ENCODE data around the gene BICD2. TPM values are rescaled to one million over a fixed set of nuclear protein-coding genes. Genes with fewer than 3 reads are reported as not detected.

Gene BICD2
- total and polyA plus RNA-seq, 9 of the 15 experiments (the other 6 are each of a cell fraction or from before 2014, with no cell fraction given): 3.6 to 23.4 (median 11.8) TPM

DNA sequence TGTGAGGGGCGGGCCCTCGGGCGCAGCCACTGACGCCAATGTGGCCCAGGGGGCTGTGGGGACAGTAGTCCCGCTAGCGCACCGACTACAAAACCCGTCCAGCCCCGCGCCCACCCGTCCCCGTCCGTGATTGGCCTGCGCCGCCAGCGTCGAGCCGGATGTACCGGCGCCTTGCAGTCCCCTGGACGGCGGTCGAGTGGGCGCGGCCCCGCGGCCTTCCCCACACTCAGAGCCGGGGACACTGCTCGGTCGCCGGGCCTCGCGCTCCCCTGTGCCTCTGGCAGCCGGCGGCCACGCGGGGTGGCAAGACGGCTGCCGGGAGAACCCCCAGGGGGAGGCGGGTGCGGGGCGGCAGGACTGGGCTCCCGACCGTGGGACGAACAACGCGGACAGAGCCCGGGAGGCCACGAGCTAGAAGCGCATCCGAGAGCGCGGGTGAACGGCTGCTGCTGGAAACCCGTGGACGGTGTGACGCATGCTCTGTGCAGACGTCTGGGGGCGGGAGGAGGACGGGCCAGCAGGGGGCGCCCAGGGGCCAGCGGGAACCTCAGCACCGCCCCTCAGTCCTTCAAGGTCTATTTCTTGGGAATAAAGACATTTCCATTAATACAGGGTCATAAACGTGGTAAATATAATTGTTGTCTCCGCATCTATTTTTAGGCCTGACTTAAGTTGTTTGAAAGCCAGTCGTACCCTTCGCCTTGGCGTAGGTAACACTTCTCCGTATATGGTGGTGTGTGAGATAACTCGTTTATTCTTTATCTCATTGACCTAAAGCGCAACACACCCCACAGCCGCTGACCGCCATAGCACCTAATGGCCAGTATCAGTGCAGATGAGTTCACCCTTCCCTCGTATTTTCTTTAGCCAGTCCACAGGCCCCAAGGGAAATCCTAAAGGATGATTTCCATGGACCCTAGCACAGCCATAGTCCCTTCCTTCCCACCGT lies 629 bp upstream of the BICD2 start (continued):
- peak; percentile 79; the same call in 1 of the 2 replicates for TF ChIP-seq SIN3B (IDR thresholded peaks at IDR 0.05; ENCODE audit: low read depth)
- TF ChIP-seq ARID1B (IDR thresholded peaks at IDR 0.05): peak; percentile 63
- peak; percentile 15 for TF ChIP-seq NEUROD1 (IDR thresholded peaks at IDR 0.05; ENCODE audit: borderline replicate concordance, low read depth, low read length, partially characterized antibody)
- TF ChIP-seq NFE2L1 (tag; IDR thresholded peaks at IDR 0.05; ENCODE audit: borderline replicate concordance, low read depth): no peak
- TF ChIP-seq ELF1 (tag; IDR thresholded peaks at IDR 0.05): peak; percentile 75
- TF ChIP-seq ZNF12 (CRISPR knock-in tag; IDR thresholded peaks at IDR 0.05): 0 out of 2 replicates have a peak, but pooled peaks have one; percentile 45
- TF ChIP-seq NR4A1 (CRISPR knock-in tag; IDR thresholded peaks at IDR 0.05): no peak
- peak; percentile 39; the same call in 1 of the 2 replicates for TF ChIP-seq NR4A1 (tag; IDR thresholded peaks at IDR 0.05)
- peak; percentile 54 to 64; a peak in 3 of 4 replicates for TF ChIP-seq RAD21 (CRISPR knock-in tag; conservative IDR thresholded peaks at IDR 0.05 in 1 of 2, IDR thresholded peaks at IDR 0.05 in 1 of 2)
- TF ChIP-seq, protein P1, sequence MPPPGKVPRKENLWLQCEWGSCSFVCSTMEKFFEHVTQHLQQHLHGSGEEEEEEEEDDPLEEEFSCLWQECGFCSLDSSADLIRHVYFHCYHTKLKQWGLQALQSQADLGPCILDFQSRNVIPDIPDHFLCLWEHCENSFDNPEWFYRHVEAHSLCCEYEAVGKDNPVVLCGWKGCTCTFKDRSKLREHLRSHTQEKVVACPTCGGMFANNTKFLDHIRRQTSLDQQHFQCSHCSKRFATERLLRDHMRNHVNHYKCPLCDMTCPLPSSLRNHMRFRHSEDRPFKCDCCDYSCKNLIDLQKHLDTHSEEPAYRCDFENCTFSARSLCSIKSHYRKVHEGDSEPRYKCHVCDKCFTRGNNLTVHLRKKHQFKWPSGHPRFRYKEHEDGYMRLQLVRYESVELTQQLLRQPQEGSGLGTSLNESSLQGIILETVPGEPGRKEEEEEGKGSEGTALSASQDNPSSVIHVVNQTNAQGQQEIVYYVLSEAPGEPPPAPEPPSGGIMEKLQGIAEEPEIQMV (tag; conservative IDR thresholded peaks at IDR 0.05; ENCODE audit: low read depth): no peak
- TF ChIP-seq CHD2 (IDR thresholded peaks at IDR 0.05; ENCODE audit: low read depth, low read length): no peak
- peak; percentile 93 for TF ChIP-seq EP400 (IDR thresholded peaks at IDR 0.05)
- TF ChIP-seq KAT8 (IDR thresholded peaks at IDR 0.05; ENCODE audit: low read depth): no peak
- TF ChIP-seq HDAC8 (tag; IDR thresholded peaks at IDR 0.05): peak; percentile 72; the same call in 1 of the 2 replicates
- TF ChIP-seq SRSF7 (optimal IDR thresholded peaks at IDR 0.05; ENCODE audit: low read depth, low read length): no peak
- no peak for TF ChIP-seq TCFL5 (CRISPR knock-in tag; conservative IDR thresholded peaks at IDR 0.05)
- TF ChIP-seq TEAD4 (IDR thresholded peaks at IDR 0.05; ENCODE audit: low read length): peak; percentile 34; the same call in 1 of the 2 replicates
- no peak for TF ChIP-seq TEAD4 (CRISPR knock-in tag; IDR thresholded peaks at IDR 0.05; ENCODE audit: borderline replicate concordance)
- no peak for TF ChIP-seq PHTF2 (CRISPR knock-in tag; IDR thresholded peaks at IDR 0.05)
- TF ChIP-seq, protein P2, sequence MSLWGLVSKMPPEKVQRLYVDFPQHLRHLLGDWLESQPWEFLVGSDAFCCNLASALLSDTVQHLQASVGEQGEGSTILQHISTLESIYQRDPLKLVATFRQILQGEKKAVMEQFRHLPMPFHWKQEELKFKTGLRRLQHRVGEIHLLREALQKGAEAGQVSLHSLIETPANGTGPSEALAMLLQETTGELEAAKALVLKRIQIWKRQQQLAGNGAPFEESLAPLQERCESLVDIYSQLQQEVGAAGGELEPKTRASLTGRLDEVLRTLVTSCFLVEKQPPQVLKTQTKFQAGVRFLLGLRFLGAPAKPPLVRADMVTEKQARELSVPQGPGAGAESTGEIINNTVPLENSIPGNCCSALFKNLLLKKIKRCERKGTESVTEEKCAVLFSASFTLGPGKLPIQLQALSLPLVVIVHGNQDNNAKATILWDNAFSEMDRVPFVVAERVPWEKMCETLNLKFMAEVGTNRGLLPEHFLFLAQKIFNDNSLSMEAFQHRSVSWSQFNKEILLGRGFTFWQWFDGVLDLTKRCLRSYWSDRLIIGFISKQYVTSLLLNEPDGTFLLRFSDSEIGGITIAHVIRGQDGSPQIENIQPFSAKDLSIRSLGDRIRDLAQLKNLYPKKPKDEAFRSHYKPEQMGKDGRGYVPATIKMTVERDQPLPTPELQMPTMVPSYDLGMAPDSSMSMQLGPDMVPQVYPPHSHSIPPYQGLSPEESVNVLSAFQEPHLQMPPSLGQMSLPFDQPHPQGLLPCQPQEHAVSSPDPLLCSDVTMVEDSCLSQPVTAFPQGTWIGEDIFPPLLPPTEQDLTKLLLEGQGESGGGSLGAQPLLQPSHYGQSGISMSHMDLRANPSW (CRISPR knock-in tag; IDR thresholded peaks at IDR 0.05): no peak
- TF ChIP-seq ZNF77 (CRISPR knock-in tag; IDR thresholded peaks at IDR 0.05): no peak
- no peak for TF ChIP-seq CBX2 (IDR thresholded peaks at IDR 0.05; ENCODE audit: insufficient read depth, low read length, poor library complexity, severe bottlenecking)
- TF ChIP-seq ID3 (CRISPR knock-in tag; IDR thresholded peaks at IDR 0.05): no peak
- TF ChIP-seq ID3 (tag; IDR thresholded peaks at IDR 0.05): 0 out of 2 replicates have a peak, but pooled peaks have one; percentile 18
